GM23338 (cell line): ENCODE results near the gene MST1. TPM values are rescaled to one million over a fixed set of nuclear protein-coding genes. Genes with fewer than 3 reads are reported as not detected.

Experiments used
- ATAC-seq: fragments of 200-7000 bp; cut with Tn5 transposase; 3 replicates; pipeline ENCODE4 v1.9.1; 2020
- DNase-seq: peaks from one replicate; pipeline ENCODE4 v3.0.0-alpha.2; 2015; ENCODE audit warnings: low spot score
- H2AFZ ChIP-seq: fragments of 200-600 bp; sonication (generic); 2 replicates; pipeline ENCODE4 v1.8.0; 2016; ENCODE audit warnings: antibody characterized with exemption, mild to moderate bottlenecking, moderate library complexity
- H3F3A ChIP-seq: fragments of 200-600 bp; sonication (generic); replicated peaks from 2 replicates; pipeline ENCODE4 v1.8.0; 2017; ENCODE audit warnings: antibody characterized with exemption, mixed run types, low read depth
- H3K27ac ChIP-seq: fragments of 200-600 bp; sonication (generic); 2 replicates; pipeline ENCODE4 v1.6.1; 2016; ENCODE audit warnings: low read depth
- H3K27me3 ChIP-seq: fragments of 200-600 bp; sonication (generic); 2 replicates; pipeline ENCODE4 v1.8.0; 2016; ENCODE audit warnings: mild to moderate bottlenecking, mixed run types, moderate library complexity; ENCODE audit not compliant: insufficient read depth
- H3K36me3 ChIP-seq: fragments of 200-600 bp; sonication (generic); 2 replicates; pipeline ENCODE4 v1.8.0; 2016; ENCODE audit warnings: mild to moderate bottlenecking; ENCODE audit not compliant: insufficient read depth
- H3K4me1 ChIP-seq: fragments of 200-600 bp; sonication (generic); 2 replicates; pipeline ENCODE4 v1.8.0; 2016; ENCODE audit warnings: mild to moderate bottlenecking, moderate library complexity; ENCODE audit not compliant: insufficient read depth
- H3K4me2 ChIP-seq: fragments of 200-600 bp; sonication (generic); 2 replicates; pipeline ENCODE4 v1.7.1; 2017; ENCODE audit warnings: mixed run types
- H3K4me3 ChIP-seq: fragments of 200-600 bp; sonication (generic); 2 replicates; pipeline ENCODE4 v1.6.1; 2016; ENCODE audit warnings: mixed run types
- H3K79me2 ChIP-seq: fragments of 200-600 bp; sonication (generic); replicated peaks from 2 replicates; pipeline ENCODE4 v1.8.0; 2017; ENCODE audit warnings: mild to moderate bottlenecking; ENCODE audit not compliant: insufficient read depth
- H3K9me2 ChIP-seq: fragments of 200-600 bp; sonication (generic); 2 replicates; pipeline ENCODE4 v1.8.0; 2017; ENCODE audit not compliant: insufficient read depth
- H4K20me1 ChIP-seq: fragments of 200-600 bp; sonication (generic); replicated peaks from 2 replicates; pipeline ENCODE4 v1.8.0; 2017; ENCODE audit warnings: mild to moderate bottlenecking; ENCODE audit not compliant: insufficient read depth
- H3K27ac Mint-ChIP-seq: 2 replicates; pipeline ENCODE4 v1.8.0; 2020; ENCODE audit warnings: inconsistent platforms, mild to moderate bottlenecking, moderate library complexity, mixed read lengths
- H3K27me3 Mint-ChIP-seq: 3 replicates; pipeline ENCODE4 v1.8.0; 2022; ENCODE audit warnings: low read depth, mild to moderate bottlenecking, moderate library complexity, mixed read lengths, inconsistent platforms; ENCODE audit not compliant: insufficient read depth, poor library complexity
- H3K36me3 Mint-ChIP-seq: 3 replicates; pipeline ENCODE4 v1.8.0; 2021; ENCODE audit warnings: low read depth, mild to moderate bottlenecking, inconsistent platforms, moderate library complexity, mixed read lengths
- H3K4me1 Mint-ChIP-seq: 3 replicates; pipeline ENCODE4 v1.8.0; 2020; ENCODE audit warnings: mild to moderate bottlenecking, inconsistent platforms, mixed read lengths
- H3K4me3 Mint-ChIP-seq: 3 replicates; pipeline ENCODE4 v1.8.0; 2021; ENCODE audit warnings: moderate library complexity, mild to moderate bottlenecking, inconsistent platforms, mixed read lengths
- H3K9me3 Mint-ChIP-seq: 3 replicates; pipeline ENCODE4 v1.8.0; 2020; ENCODE audit warnings: moderate library complexity, mild to moderate bottlenecking, inconsistent platforms, mixed read lengths
- CREB1 ChIP-seq: fragments of 250-450 bp; sonication (Bioruptor Pico); IDR thresholded peaks from 2 replicates; pipeline ENCODE4 v1.5.0; 2020; ENCODE audit warnings: low read depth, mild to moderate bottlenecking, moderate library complexity
- CTCF ChIP-seq, 2 experiments: fragments of 200-600 bp in 1 of 2; sonication (generic) in 1 of 2; conservative IDR thresholded peaks; 2 replicates each; pipeline versions ENCODE4 v1.5.1 to v1.6.1; 2016 to 2017; ENCODE audit warnings: antibody characterized with exemption in 2 of 2, low read depth in 2 of 2, mild to moderate bottlenecking in 2 of 2, moderate library complexity in 1 of 2
- EZH2 ChIP-seq: fragments of 200-600 bp; sonication (generic); IDR thresholded peaks from one replicate; pipeline ENCODE4 v1.8.0; 2017; ENCODE audit warnings: antibody characterized with exemption, mild to moderate bottlenecking, low read depth; ENCODE audit not compliant: unreplicated experiment
- EZH2phosphoT487 ChIP-seq: fragments of 200-600 bp; sonication (generic); IDR thresholded peaks from one replicate; pipeline ENCODE4 v1.8.1; 2018; ENCODE audit warnings: antibody characterized with exemption; ENCODE audit not compliant: unreplicated experiment
- JUNB ChIP-seq: IDR thresholded peaks from one replicate; pipeline ENCODE4 v1.6.1; 2016; ENCODE audit warnings: antibody characterized with exemption; ENCODE audit not compliant: unreplicated experiment
- NANOG ChIP-seq: IDR thresholded peaks from 2 replicates; pipeline ENCODE4 v1.6.1; 2016; ENCODE audit warnings: antibody characterized with exemption, borderline replicate concordance
- POLR2AphosphoS5 ChIP-seq: IDR thresholded peaks from 2 replicates; pipeline ENCODE4 v1.6.1; 2016; ENCODE audit warnings: antibody characterized with exemption, low read depth
- STAT1 ChIP-seq: IDR thresholded peaks from one replicate; pipeline ENCODE4 v1.6.1; 2016; ENCODE audit warnings: antibody characterized with exemption; ENCODE audit not compliant: unreplicated experiment
- ZNF114 ChIP-seq: fragments of 250-450 bp; sonication (Bioruptor Pico); IDR thresholded peaks from 2 replicates; pipeline ENCODE4 v1.5.0; 2020; ENCODE audit warnings: mild to moderate bottlenecking, moderate library complexity
- ZNF331 ChIP-seq: fragments of 250-450 bp; sonication (Bioruptor Pico); IDR thresholded peaks from 2 replicates; pipeline ENCODE4 v1.5.0; 2020; ENCODE audit warnings: low read depth, mild to moderate bottlenecking, moderate library complexity
- ZNF462 ChIP-seq: fragments of 250-450 bp; sonication (Bioruptor Pico); IDR thresholded peaks from 2 replicates; pipeline ENCODE4 v1.5.0; 2020; ENCODE audit warnings: mild to moderate bottlenecking, moderate library complexity
- polyA plus RNA-seq: library from polyadenylated mRNA; unstranded; fragments of >200 nt; fragmentation: Nextera tagmentation; extraction: Ambion mirVana; gene quantifications from 2 replicates; pipeline ENCODE4 v1.2.1, GENCODE V29; 2016
- total RNA-seq: library from RNA; depleted of rRNA; stranded (reverse); fragments of >200 nt; shearing (Covaris generic); gene quantifications from 2 replicates; pipeline ENCODE4 v1.2.3, GENCODE V29; 2014
- TF ChIP-seq, protein P1 (sequence below): IDR thresholded peaks from one replicate; pipeline ENCODE4 v1.6.1; 2018; ENCODE audit warnings: antibody characterized with exemption; ENCODE audit not compliant: unreplicated experiment
- TF ChIP-seq, protein P2 (sequence below): IDR thresholded peaks from 2 replicates; pipeline ENCODE4 v1.6.1; 2016; ENCODE audit warnings: antibody characterized with exemption

The MST1 gene
- total and polyA plus RNA-seq, 2 experiments from 2014 or later, result 5.9 to 11.1 TPM

- DNase-seq, result no peak
- H3K4me2 ChIP-seq, result no peak overlapping the region
- H3K9me2 ChIP-seq, result no peaks in the 10 kb centered on the region
- H3K36me3 Mint-ChIP-seq, result peaks cover 10% of the 10 kb centered on the region; the same call in 2 of the 3 replicates
- ATAC-seq, result no peak
- H3K27me3 ChIP-seq, result no peaks in the 10 kb centered on the region
- no peaks in the 10 kb centered on the region for H3K9me3 Mint-ChIP-seq
- H3K79me2 ChIP-seq, result no peaks in the 10 kb centered on the region
- peaks cover 15% of the 10 kb centered on the region for H3K27me3 Mint-ChIP-seq
- H3K4me1 Mint-ChIP-seq, result no peaks in the 10 kb centered on the region; the same call in 2 of the 3 replicates
- H3K27ac ChIP-seq, result no peak overlapping the region
- no peak overlapping the region for H3K4me3 ChIP-seq
- peaks cover 6% of the 10 kb centered on the region; the same call in 1 of the 2 replicates for H4K20me1 ChIP-seq
- H3K27ac Mint-ChIP-seq, result no peak overlapping the region
- no peaks in the 10 kb centered on the region for H3F3A ChIP-seq
- TF ChIP-seq, protein P1, sequence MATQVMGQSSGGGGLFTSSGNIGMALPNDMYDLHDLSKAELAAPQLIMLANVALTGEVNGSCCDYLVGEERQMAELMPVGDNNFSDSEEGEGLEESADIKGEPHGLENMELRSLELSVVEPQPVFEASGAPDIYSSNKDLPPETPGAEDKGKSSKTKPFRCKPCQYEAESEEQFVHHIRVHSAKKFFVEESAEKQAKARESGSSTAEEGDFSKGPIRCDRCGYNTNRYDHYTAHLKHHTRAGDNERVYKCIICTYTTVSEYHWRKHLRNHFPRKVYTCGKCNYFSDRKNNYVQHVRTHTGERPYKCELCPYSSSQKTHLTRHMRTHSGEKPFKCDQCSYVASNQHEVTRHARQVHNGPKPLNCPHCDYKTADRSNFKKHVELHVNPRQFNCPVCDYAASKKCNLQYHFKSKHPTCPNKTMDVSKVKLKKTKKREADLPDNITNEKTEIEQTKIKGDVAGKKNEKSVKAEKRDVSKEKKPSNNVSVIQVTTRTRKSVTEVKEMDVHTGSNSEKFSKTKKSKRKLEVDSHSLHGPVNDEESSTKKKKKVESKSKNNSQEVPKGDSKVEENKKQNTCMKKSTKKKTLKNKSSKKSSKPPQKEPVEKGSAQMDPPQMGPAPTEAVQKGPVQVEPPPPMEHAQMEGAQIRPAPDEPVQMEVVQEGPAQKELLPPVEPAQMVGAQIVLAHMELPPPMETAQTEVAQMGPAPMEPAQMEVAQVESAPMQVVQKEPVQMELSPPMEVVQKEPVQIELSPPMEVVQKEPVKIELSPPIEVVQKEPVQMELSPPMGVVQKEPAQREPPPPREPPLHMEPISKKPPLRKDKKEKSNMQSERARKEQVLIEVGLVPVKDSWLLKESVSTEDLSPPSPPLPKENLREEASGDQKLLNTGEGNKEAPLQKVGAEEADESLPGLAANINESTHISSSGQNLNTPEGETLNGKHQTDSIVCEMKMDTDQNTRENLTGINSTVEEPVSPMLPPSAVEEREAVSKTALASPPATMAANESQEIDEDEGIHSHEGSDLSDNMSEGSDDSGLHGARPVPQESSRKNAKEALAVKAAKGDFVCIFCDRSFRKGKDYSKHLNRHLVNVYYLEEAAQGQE, result no peak
- TF ChIP-seq CTCF (conservative IDR thresholded peaks at IDR 0.05; ENCODE audit: low read depth in 2 of 2) (no peak), EZH2phosphoT487 (no peak), ZNF462 (CRISPR knock-in tag) (no peak), POLR2AphosphoS5 (no peak), ZNF114 (CRISPR knock-in tag) (no peak), STAT1 (no peak), EZH2 (no peak), JUNB (no peak), CREB1 (no peak), NANOG (no peak), ZNF331 (no peak)
- TF ChIP-seq, protein P2, sequence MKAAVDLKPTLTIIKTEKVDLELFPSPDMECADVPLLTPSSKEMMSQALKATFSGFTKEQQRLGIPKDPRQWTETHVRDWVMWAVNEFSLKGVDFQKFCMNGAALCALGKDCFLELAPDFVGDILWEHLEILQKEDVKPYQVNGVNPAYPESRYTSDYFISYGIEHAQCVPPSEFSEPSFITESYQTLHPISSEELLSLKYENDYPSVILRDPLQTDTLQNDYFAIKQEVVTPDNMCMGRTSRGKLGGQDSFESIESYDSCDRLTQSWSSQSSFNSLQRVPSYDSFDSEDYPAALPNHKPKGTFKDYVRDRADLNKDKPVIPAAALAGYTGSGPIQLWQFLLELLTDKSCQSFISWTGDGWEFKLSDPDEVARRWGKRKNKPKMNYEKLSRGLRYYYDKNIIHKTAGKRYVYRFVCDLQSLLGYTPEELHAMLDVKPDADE, result no peak
- H3K4me1 ChIP-seq, result no peaks in the 10 kb centered on the region
- no peak overlapping the region for H2AFZ ChIP-seq
- H3K36me3 ChIP-seq, result no peaks in the 10 kb centered on the region
- no peak overlapping the region; the same call in 2 of the 3 replicates for H3K4me3 Mint-ChIP-seq
Measured at GRCh38 chr3:49711489-49711888, 22.2 kb upstream of the MST1 start.
